PFSK-1 (cell line): ENCODE data around the gene IGF2BP1.

Experiments used
- FOXP2 ChIP-seq: optimal IDR thresholded peaks from 2 replicates; pipeline ENCODE3; 2011; ENCODE audit warnings: borderline replicate concordance, control low read depth, inconsistent platforms; ENCODE audit not compliant: insufficient read depth; ENCODE audit errors: extremely low read length, extremely low read depth
- POLR2AphosphoS5 ChIP-seq: IDR thresholded peaks from 2 replicates; pipeline ENCODE4 v1.6.1; 2012; ENCODE audit warnings: low read depth, mild to moderate bottlenecking, control low read depth, low read length, moderate library complexity
- SIN3A ChIP-seq: IDR thresholded peaks from 2 replicates; pipeline ENCODE4 v1.6.1; 2012; ENCODE audit warnings: mild to moderate bottlenecking, low read length, moderate library complexity, borderline replicate concordance; ENCODE audit not compliant: insufficient read depth
- TAF1 ChIP-seq: IDR thresholded peaks from 2 replicates; pipeline ENCODE4 v1.6.1; 2012; ENCODE audit warnings: low read length, control low read depth, borderline replicate concordance; ENCODE audit not compliant: insufficient read depth
- TF ChIP-seq, protein P1 (sequence below), 2 experiments: IDR thresholded peaks; 2 replicates each; pipeline versions ENCODE4 v1.6.1 to v1.8.0; 2011 to 2012; ENCODE audit warnings: low read depth in 2 of 2, low read length in 2 of 2, control low read depth in 1 of 2, inconsistent platforms in 1 of 2, mild to moderate bottlenecking in 1 of 2, moderate library complexity in 1 of 2; ENCODE audit not compliant: insufficient read depth in 1 of 2

The IGF2BP1 gene

DNA sequence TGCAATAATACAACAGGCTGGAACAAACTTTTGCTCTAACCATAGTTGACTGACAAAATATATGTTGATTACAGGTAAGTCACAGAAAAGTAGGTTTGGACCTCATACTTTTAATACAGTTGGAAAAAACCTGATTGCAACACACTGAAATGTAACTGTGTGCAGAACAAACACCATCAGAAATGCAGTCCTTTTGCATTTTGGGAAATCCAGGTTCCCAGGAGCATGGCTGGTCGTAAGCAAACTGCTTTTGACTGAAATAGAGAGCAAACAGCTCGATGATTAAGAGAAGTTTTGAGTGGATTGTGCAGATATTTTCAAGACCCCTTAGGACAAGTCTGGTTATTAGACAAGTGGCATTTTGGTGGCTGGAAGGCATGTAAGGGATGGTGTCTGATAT, 8.0 kb downstream of the IGF2BP1 start:
- TF ChIP-seq POLR2AphosphoS5 (no peak), SIN3A (no peak), TAF1 (no peak), FOXP2 (no peak)
- TF ChIP-seq, protein P1, sequence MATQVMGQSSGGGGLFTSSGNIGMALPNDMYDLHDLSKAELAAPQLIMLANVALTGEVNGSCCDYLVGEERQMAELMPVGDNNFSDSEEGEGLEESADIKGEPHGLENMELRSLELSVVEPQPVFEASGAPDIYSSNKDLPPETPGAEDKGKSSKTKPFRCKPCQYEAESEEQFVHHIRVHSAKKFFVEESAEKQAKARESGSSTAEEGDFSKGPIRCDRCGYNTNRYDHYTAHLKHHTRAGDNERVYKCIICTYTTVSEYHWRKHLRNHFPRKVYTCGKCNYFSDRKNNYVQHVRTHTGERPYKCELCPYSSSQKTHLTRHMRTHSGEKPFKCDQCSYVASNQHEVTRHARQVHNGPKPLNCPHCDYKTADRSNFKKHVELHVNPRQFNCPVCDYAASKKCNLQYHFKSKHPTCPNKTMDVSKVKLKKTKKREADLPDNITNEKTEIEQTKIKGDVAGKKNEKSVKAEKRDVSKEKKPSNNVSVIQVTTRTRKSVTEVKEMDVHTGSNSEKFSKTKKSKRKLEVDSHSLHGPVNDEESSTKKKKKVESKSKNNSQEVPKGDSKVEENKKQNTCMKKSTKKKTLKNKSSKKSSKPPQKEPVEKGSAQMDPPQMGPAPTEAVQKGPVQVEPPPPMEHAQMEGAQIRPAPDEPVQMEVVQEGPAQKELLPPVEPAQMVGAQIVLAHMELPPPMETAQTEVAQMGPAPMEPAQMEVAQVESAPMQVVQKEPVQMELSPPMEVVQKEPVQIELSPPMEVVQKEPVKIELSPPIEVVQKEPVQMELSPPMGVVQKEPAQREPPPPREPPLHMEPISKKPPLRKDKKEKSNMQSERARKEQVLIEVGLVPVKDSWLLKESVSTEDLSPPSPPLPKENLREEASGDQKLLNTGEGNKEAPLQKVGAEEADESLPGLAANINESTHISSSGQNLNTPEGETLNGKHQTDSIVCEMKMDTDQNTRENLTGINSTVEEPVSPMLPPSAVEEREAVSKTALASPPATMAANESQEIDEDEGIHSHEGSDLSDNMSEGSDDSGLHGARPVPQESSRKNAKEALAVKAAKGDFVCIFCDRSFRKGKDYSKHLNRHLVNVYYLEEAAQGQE (IDR thresholded peaks at IDR 0.05; ENCODE audit: insufficient read depth in 1 of 2, low read depth in 2 of 2, low read length in 2 of 2), result no peak

DNA sequence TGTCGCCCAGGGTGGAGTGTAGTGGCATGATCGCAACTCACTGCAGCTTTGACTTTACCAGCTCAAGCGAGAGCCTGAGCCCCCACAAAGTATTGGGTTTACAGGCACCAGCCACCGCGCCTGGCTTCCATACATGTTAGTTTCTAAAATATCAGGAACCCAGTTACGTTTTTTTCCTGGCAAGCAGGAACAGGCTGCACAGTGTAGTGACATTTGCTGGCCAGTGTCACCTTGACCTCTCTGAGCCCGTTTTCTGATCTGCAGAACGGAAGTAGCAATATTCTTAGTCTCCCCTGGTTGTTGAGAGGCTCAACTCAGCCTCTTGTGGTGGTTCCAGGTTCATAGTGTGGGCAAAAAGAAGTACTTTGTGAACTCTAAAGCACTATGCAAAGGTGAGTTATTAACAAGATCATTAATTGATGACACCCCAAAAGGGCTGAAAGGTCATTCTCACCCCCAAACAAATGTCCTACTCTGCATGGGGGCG, 15.6 kb downstream of the IGF2BP1 start:
- TF ChIP-seq POLR2AphosphoS5, result no peak
- no peak for TF ChIP-seq FOXP2
- TF ChIP-seq TAF1, result no peak
- TF ChIP-seq SIN3A, result no peak
- TF ChIP-seq, protein P1 (IDR thresholded peaks at IDR 0.05; ENCODE audit: insufficient read depth in 1 of 2, low read depth in 2 of 2, low read length in 2 of 2), result no peak

DNA sequence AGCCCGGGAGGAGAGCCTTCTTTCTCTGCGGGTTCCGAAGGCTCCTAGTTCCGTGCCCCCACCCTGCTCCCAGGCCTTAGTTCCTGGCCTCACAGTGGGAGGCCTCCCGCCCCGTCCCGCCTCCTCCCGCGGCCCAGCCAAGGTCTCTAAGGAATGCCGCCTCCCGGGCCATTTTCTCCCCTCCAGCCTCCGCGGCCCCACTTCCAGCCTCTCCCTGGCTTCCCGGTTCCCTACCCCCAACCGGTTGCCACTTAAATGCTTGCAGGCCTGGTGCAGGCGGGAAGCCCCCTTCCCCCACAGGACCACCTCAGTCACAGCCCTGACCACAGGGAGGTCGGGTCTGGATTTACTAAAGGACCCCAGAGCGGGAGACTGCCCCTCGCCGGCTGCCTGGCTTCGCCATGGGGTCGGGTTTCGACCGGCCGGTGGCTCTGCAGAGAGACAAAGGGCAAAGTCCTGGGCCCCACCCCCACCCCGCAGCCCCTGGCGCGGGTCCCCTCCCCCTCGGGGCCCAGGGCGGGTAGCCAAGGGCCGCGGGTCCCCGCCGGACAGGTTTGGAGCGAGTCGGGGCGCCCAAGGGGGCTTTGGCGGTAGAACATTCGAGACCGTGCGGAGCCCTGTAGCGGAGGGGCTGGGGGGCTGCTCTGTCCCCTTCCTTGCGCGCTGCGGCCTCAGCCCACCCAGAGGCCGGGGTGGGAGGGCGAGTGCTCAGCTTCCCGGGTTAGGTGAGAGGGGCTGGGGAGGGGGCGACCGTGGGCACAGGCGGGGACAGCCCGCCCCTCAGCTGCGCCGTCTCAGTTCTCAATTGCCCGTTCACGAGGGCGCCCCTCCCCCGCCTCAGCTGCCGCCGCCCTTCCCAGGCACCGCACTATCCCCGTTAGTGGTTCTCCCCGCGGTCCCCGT, 16.4 kb downstream of the IGF2BP1 start:
- no peak for TF ChIP-seq FOXP2
- TF ChIP-seq SIN3A, result no peak
- TF ChIP-seq, protein P1 (IDR thresholded peaks at IDR 0.05; ENCODE audit: insufficient read depth in 1 of 2, low read depth in 2 of 2, low read length in 2 of 2), result no peak
- no peak for TF ChIP-seq TAF1
- no peak for TF ChIP-seq POLR2AphosphoS5

DNA sequence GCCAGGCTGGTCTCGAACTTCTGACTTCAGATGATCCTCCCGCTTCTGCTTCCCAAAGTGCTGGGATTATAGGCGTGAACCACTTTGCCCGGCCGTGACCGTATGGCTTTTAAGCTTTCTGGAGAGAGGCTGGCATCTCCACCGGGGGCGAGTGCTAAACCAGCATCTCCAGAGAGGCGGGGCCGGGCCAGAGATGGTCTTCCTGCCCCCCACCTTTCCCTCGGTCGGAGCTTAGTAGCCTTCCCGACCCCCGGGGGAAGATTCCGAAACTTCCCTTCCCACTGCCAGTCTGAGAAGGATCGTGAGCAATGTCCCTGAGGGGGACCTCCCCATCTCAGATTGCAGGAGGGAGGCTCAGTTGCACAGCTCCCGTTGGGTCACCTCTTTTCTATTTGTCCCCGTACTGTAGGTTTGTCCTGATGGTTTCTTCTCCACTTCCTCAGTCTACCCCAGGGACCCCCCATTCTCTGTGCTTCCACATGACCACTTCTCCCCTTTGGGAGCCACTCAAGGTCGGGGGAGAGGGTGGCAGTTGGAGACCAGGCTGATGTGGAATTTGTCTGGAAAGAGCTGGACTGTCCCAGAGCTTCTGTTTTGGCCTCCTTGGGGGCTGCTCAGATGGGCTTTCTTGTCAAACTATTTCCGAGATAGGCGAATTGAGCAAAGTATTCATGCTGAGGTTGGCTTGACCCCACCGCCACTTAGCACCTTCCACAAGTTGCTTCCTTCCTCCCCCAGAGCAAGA, 18.2 kb downstream of the IGF2BP1 start:
- TF ChIP-seq POLR2AphosphoS5 (no peak), SIN3A (no peak), TAF1 (no peak), FOXP2 (no peak)
- TF ChIP-seq, protein P1 (IDR thresholded peaks at IDR 0.05; ENCODE audit: insufficient read depth in 1 of 2, low read depth in 2 of 2, low read length in 2 of 2), result no peak
